Measurements from ENCODE around the gene AP1M1. TPM values are rescaled to one million over a fixed set of nuclear protein-coding genes. Genes with fewer than 3 reads are reported as not detected.

AP1M1 gene
- total RNA-seq, 1 experiment from 2014 or later, result 88.7 TPM

DNA sequence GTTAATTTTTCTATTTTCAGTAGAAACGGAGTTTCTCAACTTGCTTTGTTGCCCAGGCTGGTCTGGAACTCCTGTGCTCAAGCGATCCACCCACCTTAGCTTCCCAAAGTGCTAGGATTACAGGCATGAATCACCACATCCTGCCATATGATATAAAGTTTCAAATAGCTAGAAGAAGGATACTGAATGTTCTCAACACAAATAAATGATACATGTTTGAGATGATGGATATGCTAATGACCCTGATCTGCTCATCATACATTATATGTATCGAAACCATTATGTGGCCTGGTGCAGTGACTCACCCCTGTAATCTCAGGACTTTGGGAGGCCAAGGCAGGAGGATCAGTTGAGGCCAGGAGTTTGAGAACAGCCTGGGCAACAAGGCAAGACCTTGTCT, 35.9 kb upstream of the AP1M1 start:
- Histone ChIP-seq H3K27ac (ENCODE audit: low read length) (no peak overlapping the region), H3K27me3 (ENCODE audit: control insufficient read depth, insufficient read depth, low read length) (no peaks in the 10 kb centered on the region), H3K4me1 (ENCODE audit: control insufficient read depth, insufficient read depth, low read length) (peaks cover 2% of the 10 kb centered on the region; the same call in 1 of the 2 replicates), H3K4me3 (ENCODE audit: low read depth in 2 of 2, low read length in 2 of 2) (no peak overlapping the region), H3K36me3 (ENCODE audit: control insufficient read depth, insufficient read depth, low read length) (no peaks in the 10 kb centered on the region), H3K9me3 (ENCODE audit: control insufficient read depth, insufficient read depth, low read depth, low read length) (no peaks in the 10 kb centered on the region)
- peak; percentile 54 for DNase-seq (ENCODE audit: low read depth, low spot score)
- in situ Hi-C loops (cut with HindIII; ENCODE audit: low pct_unique_long_range_greater_than_20kb, low sequenced_read_pairs) (no loop called here), intact Hi-C loops (cut with micrococcal nuclease; ENCODE audit: unreplicated experiment) (no loop called here)
- ChIA-PET POLR2A (interaction anchor here (0.6 to 0.7 kb wide), 2 partner anchors 802 to 1544 kb away, joined by 3 read pairs; no protein-coding TSS in a partner anchor), CTCF (no interaction called here)
- peak; percentile 55; the same call in 1 of the 2 replicates for ATAC-seq
- no TSS peak for BruUV-seq (replicated peaks)
- TF ChIP-seq, protein P1, sequence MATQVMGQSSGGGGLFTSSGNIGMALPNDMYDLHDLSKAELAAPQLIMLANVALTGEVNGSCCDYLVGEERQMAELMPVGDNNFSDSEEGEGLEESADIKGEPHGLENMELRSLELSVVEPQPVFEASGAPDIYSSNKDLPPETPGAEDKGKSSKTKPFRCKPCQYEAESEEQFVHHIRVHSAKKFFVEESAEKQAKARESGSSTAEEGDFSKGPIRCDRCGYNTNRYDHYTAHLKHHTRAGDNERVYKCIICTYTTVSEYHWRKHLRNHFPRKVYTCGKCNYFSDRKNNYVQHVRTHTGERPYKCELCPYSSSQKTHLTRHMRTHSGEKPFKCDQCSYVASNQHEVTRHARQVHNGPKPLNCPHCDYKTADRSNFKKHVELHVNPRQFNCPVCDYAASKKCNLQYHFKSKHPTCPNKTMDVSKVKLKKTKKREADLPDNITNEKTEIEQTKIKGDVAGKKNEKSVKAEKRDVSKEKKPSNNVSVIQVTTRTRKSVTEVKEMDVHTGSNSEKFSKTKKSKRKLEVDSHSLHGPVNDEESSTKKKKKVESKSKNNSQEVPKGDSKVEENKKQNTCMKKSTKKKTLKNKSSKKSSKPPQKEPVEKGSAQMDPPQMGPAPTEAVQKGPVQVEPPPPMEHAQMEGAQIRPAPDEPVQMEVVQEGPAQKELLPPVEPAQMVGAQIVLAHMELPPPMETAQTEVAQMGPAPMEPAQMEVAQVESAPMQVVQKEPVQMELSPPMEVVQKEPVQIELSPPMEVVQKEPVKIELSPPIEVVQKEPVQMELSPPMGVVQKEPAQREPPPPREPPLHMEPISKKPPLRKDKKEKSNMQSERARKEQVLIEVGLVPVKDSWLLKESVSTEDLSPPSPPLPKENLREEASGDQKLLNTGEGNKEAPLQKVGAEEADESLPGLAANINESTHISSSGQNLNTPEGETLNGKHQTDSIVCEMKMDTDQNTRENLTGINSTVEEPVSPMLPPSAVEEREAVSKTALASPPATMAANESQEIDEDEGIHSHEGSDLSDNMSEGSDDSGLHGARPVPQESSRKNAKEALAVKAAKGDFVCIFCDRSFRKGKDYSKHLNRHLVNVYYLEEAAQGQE (IDR thresholded peaks at IDR 0.05; ENCODE audit: insufficient read depth in 1 of 2, low read depth in 2 of 2, low read length in 1 of 2), result no peak
- TF ChIP-seq SIN3A (IDR thresholded peaks at IDR 0.05; ENCODE audit: borderline replicate concordance, insufficient read depth, low read depth, low read length) (no peak), TCF7L2 (IDR thresholded peaks at IDR 0.05; ENCODE audit: low read depth, low read length) (no peak), POLR2AphosphoS5 (IDR thresholded peaks at IDR 0.05; ENCODE audit: low read depth, low read length) (no peak)
- TF ChIP-seq, protein P2, sequence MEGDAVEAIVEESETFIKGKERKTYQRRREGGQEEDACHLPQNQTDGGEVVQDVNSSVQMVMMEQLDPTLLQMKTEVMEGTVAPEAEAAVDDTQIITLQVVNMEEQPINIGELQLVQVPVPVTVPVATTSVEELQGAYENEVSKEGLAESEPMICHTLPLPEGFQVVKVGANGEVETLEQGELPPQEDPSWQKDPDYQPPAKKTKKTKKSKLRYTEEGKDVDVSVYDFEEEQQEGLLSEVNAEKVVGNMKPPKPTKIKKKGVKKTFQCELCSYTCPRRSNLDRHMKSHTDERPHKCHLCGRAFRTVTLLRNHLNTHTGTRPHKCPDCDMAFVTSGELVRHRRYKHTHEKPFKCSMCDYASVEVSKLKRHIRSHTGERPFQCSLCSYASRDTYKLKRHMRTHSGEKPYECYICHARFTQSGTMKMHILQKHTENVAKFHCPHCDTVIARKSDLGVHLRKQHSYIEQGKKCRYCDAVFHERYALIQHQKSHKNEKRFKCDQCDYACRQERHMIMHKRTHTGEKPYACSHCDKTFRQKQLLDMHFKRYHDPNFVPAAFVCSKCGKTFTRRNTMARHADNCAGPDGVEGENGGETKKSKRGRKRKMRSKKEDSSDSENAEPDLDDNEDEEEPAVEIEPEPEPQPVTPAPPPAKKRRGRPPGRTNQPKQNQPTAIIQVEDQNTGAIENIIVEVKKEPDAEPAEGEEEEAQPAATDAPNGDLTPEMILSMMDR (IDR thresholded peaks at IDR 0.05), result no peak

DNA sequence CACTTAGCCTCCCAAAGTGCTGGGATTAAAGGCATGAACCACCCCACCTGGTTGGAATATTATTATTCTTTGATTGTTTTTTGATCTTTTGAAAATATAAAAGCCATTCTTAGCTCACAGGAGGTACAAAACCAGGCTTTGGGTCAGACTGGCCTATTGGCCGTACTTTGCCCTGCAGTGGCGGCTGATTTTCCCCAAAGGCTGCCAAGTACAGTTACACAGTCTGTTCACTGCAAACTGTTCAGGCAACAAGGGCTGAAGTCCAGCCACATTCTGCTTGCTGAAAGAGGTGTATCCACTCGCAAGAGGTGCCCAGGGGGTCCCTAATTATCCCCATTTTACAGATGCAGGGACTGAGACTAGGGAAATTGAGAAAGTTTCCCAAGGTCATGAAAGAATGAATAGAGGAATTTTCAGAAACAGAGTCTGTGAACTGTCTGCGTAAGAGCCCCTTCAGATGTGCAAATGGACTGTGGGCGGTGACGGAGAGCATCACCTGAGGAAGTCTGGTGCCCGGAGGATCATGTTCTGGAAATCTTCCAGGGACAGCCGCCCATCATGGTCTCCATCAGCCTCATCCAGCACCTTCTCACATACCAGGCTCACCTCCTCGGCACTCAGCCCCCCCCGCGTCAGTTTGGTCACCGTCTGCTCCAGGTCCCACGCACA, 33.4 kb upstream of the AP1M1 start:
- no peak for ATAC-seq
- H3K4me3 ChIP-seq (ENCODE audit: low read depth in 2 of 2, low read length in 2 of 2), result no peak overlapping the region
- no peak for TF ChIP-seq SIN3A (IDR thresholded peaks at IDR 0.05; ENCODE audit: borderline replicate concordance, insufficient read depth, low read depth, low read length)
- TF ChIP-seq, protein P2 (IDR thresholded peaks at IDR 0.05), result no peak
- TF ChIP-seq, protein P1 (IDR thresholded peaks at IDR 0.05; ENCODE audit: insufficient read depth in 1 of 2, low read depth in 2 of 2, low read length in 1 of 2), result no peak
- TF ChIP-seq POLR2AphosphoS5 (IDR thresholded peaks at IDR 0.05; ENCODE audit: low read depth, low read length), result no peak
- TF ChIP-seq TCF7L2 (IDR thresholded peaks at IDR 0.05; ENCODE audit: low read depth, low read length), result no peak
- no TSS peak for BruUV-seq (replicated peaks)
- no peaks in the 10 kb centered on the region for H3K36me3 ChIP-seq (ENCODE audit: control insufficient read depth, insufficient read depth, low read length)
- peaks cover 2% of the 10 kb centered on the region; the same call in 1 of the 2 replicates for H3K4me1 ChIP-seq (ENCODE audit: control insufficient read depth, insufficient read depth, low read length)
- intact Hi-C loops (cut with micrococcal nuclease; ENCODE audit: unreplicated experiment) (no loop called here), in situ Hi-C loops (cut with HindIII; ENCODE audit: low pct_unique_long_range_greater_than_20kb, low sequenced_read_pairs) (no loop called here)
- H3K27me3 ChIP-seq (ENCODE audit: control insufficient read depth, insufficient read depth, low read length), result no peaks in the 10 kb centered on the region
- no peaks in the 10 kb centered on the region for H3K9me3 ChIP-seq (ENCODE audit: control insufficient read depth, insufficient read depth, low read depth, low read length)
- ChIA-PET CTCF (no interaction called here), POLR2A (no interaction called here)
- H3K27ac ChIP-seq (ENCODE audit: low read length), result no peak overlapping the region
- DNase-seq (ENCODE audit: low read depth, low spot score), result no peak

Data from Panc1 (cell line).